ENCODE results near the gene PRSS56.

The PRSS56 gene

GRCh38 chr2:232519581-232520438 is at the start of gene PRSS56:
PRSS56 (plus strand) TSS chr2:232520388; CDS start chr2:232520599, 211 bp downstream.
- TF ChIP-seq CTCF (IDR thresholded peaks at IDR 0.05; ENCODE audit: low read depth, low read length, missing control alignments) = no peak
- DNase-seq (ENCODE audit: extremely low read depth, low read depth) = no peak
- H3K4me3 ChIP-seq (replicated peaks; ENCODE audit: low read depth, low read length) = no peak within 1 kb of the TSS

- no peak for TF ChIP-seq CTCF (IDR thresholded peaks at IDR 0.05; ENCODE audit: low read depth, low read length, missing control alignments)
- no peak for DNase-seq (ENCODE audit: extremely low read depth, low read depth)
Measured at GRCh38 chr2:232473467-232473890, 46.7 kb upstream of the PRSS56 start.

GRCh38 chr2:232476045-232476444 is 44.1 kb upstream of the PRSS56 start:
- DNase-seq (ENCODE audit: extremely low read depth, low read depth) = no peak
- TF ChIP-seq CTCF (IDR thresholded peaks at IDR 0.05; ENCODE audit: low read depth, low read length, missing control alignments) = no peak
- no peak overlapping the region for H3K4me3 ChIP-seq (replicated peaks; ENCODE audit: low read depth, low read length)

More at GRCh38 chr2:232473467-232473890, 46.7 kb upstream of the PRSS56 start:
- no peak overlapping the region for H3K4me3 ChIP-seq (replicated peaks; ENCODE audit: low read depth, low read length)

GRCh38 chr2:232476791-232477190 is 43.4 kb upstream of the PRSS56 start:
- no peak for DNase-seq (ENCODE audit: extremely low read depth, low read depth)
- TF ChIP-seq CTCF (IDR thresholded peaks at IDR 0.05; ENCODE audit: low read depth, low read length, missing control alignments) = no peak
- no peak overlapping the region for H3K4me3 ChIP-seq (replicated peaks; ENCODE audit: low read depth, low read length)

GRCh38 chr2:232477751-232478510 is 42.3 kb upstream of the PRSS56 start:
- H3K4me3 ChIP-seq (replicated peaks; ENCODE audit: low read depth, low read length) = no peak overlapping the region

More at GRCh38 chr2:232477751-232478510, 42.3 kb upstream of the PRSS56 start:
- DNase-seq (ENCODE audit: extremely low read depth, low read depth) = no peak
- TF ChIP-seq CTCF (IDR thresholded peaks at IDR 0.05; ENCODE audit: low read depth, low read length, missing control alignments) = no peak

All from HFF-Myc (cell line).